DMS 273 (cell line): ENCODE data around the gene NDUFB6.
"Not testable (repeated sequence)": the region's sequence is repeated elsewhere in the genome, so short reads cannot be mapped to it uniquely, and the experiment has no call there.

Experiments
- DNase-seq: peaks from one replicate; lab custom pipeline; 2025; ENCODE audit not compliant: unreplicated experiment; lab: John Stamatoyannopoulos, UW

Gene NDUFB6

DNA sequence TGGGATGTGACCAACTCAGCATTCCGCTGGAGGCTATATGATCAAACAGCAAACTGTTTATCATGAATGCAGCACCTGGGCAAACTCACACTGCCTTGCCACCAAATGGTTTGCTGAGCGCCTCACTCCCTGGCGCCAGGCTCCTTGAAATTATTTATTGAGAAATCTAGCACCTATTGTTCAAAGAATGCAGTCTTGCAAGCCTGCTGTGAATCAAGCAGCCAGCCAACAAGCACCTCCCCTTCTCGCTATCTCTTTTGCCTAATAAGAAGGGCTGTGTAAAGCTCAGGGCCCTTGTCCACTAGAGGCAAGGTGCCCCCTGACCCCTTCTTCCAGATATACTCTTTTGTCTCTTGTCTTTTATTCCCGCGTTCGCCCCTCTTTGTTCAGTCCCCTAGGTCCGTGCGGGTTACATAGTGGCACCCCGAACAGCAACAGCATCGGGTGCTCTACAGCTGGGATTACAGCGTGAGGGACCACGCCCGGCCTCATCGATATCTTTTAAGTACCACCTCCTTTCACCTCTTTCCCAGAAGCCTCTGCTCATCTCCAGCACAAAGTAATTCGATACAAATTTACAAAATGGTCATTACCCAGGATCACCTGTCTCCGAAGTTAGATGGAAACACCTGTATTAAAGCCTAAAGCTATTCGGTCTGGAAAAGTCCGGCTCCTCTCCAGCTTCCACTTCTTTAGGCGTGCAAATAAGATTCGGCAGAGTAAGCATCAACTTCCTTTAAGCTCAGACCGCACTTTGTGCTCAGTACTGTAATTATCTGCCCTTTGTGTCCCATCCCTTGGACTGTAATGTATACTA lies 47.9 kb downstream of the NDUFB6 start:
- no peak for DNase-seq

- not testable (repeated sequence) for DNase-seq
Observed at GRCh38 chr9:32524558-32524891, 48.4 kb downstream of the NDUFB6 start.

GRCh38 chr9:32523910-32524309 lies 49.0 kb downstream of the NDUFB6 start:
- no peak for DNase-seq

DNA sequence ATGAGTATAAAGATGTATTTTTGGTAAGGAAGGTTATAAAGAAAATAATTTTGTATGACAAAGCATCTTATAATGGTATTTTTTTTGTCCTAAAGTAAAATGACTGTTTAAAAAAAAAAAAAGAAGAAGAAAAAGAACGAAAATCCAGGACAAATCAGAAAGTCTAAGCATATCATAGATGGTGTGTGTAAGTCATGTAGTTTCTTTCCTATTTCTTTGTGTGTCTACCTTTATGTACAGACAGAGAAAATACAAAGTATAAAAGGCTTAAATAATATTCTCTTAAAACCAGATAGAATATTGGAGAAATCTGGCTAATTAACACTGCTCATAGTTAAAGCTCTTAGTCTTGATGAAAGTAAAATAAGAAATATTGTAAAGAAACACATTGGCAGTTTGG lies 54.7 kb downstream of the NDUFB6 start:
- no peak for DNase-seq

DNA sequence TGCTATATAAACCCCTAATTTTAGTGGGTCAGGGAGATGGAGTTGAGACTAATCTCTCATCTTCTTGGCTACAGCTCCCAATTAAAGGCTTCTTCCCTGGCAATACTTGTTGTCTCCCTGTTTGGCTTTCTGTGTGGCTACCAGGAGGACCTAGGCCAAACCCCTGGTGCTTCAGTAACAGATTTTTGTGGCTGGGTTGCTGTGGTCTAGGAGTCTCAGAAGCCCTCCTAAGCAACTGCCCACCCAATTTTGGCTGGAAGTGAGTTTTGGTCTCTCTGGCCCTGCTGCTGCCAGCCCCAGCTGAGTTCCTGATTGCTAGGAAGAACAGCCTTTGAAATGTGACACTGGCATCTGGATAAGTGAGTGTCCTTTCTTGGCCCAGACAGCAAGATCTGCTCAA lies 56.7 kb downstream of the NDUFB6 start:
- DNase-seq: no peak

GRCh38 chr9:32508728-32509127 lies 64.2 kb downstream of the NDUFB6 start:
- no peak for DNase-seq

DNA sequence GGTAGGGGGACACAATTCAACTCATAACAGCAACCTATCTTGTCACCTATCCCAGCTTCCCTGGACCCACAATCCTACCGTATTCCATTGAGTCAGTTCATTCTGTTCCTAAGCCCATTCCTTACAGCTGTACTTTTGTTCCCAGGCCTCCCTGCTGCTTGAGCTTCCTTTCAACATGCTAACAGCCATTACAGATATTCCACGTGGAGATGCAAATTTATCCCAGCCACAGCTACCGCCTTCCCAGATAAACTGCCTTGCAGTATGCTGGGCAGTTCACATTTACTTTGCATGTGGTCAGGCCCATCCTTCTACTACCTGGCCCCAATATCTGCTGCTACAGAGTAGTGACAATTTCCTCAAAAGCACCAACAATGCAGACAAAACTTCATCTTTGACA lies 70.0 kb downstream of the NDUFB6 start:
- DNase-seq: no peak
